HCT116 (cell line): ENCODE measurements around the gene NFE2L3. TPM values are rescaled to one million over a fixed set of nuclear protein-coding genes. Genes with fewer than 3 reads are reported as not detected.

Experiments
- ATAC-seq: fragments of 200-7000 bp; cut with Tn5 transposase; 2 replicates; pipeline ENCODE4 v1.9.1; 2020; ENCODE audit warnings: mild to moderate bottlenecking, moderate library complexity
- BruUV-seq: library from RNA; stranded (reverse); fragments of 400-500 nt; replicated peaks from 2 replicates; lab custom pipeline; 2021; lab: Mats Ljungman, UMichigan
- CTCF ChIA-PET: fragments of 300-600 bp; sonication (Branson Sonifier 250); formaldehyde crosslinking; loops from one replicate; lab custom pipeline; 2021; ENCODE audit warnings: antibody characterized with exemption; lab: Charles Lee
- POLR2A ChIA-PET: fragments of 300-600, 350-600 bp; sonication (Branson Sonifier 250); formaldehyde crosslinking; loops from one replicate; lab custom pipeline; 2021; ENCODE audit warnings: antibody characterized with exemption; lab: Charles Lee
- RAD21 ChIA-PET, 2 experiments: fragments of 300-600 bp; sonication (Branson Sonifier 250); formaldehyde crosslinking; loops; one replicate each; lab custom pipeline; 2023; ENCODE audit warnings: low total read pairs in 2 of 2; ENCODE audit not compliant: uncharacterized antibody in 2 of 2, unreplicated experiment in 2 of 2, low non-redundant PET in 1 of 2; lab: Charles Lee
- DNase-seq: peaks from one replicate; pipeline ENCODE4 v3.0.0-alpha.2; 2010; ENCODE audit warnings: low read depth, low spot score
- H2AFZ ChIP-seq: fragments of 200-600 bp; shearing (Covaris generic), sonication (generic); 2 replicates; pipeline ENCODE4 v1.6.1; 2017; ENCODE audit warnings: low read depth, mixed run types, mixed read lengths, antibody characterized with exemption, low read length; ENCODE audit not compliant: poor library complexity, severe bottlenecking
- H3K27ac ChIP-seq: 2 replicates; pipeline ENCODE4 v1.5.1; 2012; ENCODE audit warnings: low read depth, low read length
- H3K27me3 ChIP-seq: fragments of 200-600 bp; sonication (generic); 2 replicates; pipeline ENCODE4 v1.6.1; 2016; ENCODE audit warnings: mixed run types, low read length, mixed read lengths; ENCODE audit not compliant: insufficient read depth
- H3K36me3 ChIP-seq, 2 experiments: fragments of 200-500 bp in 1 of 2; fragments of 200-600 bp in 1 of 2; sonication (Bioruptor generic) in 1 of 2; sonication (generic) in 1 of 2; 2 replicates each; pipeline versions ENCODE4 v1.5.1 to v1.6.1; 2014 to 2016; ENCODE audit warnings: low read length in 2 of 2, inconsistent platforms in 1 of 2, mixed read lengths in 1 of 2, mixed run types in 1 of 2; ENCODE audit not compliant: insufficient read depth in 2 of 2, control insufficient read depth in 1 of 2
- H3K4me1 ChIP-seq, 2 experiments: fragments of 200-600 bp in 1 of 2; sonication (generic) in 1 of 2; 2 replicates each; pipeline versions ENCODE4 v1.5.1 to v1.6.1; 2012 to 2017; ENCODE audit warnings: low read length in 2 of 2, inconsistent platforms in 1 of 2, mild to moderate bottlenecking in 1 of 2, mixed read lengths in 1 of 2, mixed run types in 1 of 2, moderate library complexity in 1 of 2; ENCODE audit not compliant: insufficient read depth in 2 of 2, control insufficient read depth in 1 of 2
- H3K4me2 ChIP-seq: fragments of 200-600 bp; sonication (generic); 2 replicates; pipeline ENCODE4 v1.6.1; 2017; ENCODE audit warnings: mixed run types, low read length, mixed read lengths
- H3K4me3 ChIP-seq, 2 experiments: fragments of 200-600 bp in 1 of 2; sonication (generic) in 1 of 2; replicated peaks in 1 of 2; 2 replicates each; pipeline ENCODE4 v1.5.1; 2011 to 2016; ENCODE audit warnings: low read length in 2 of 2, control low read depth in 1 of 2, low read depth in 1 of 2, mild to moderate bottlenecking in 1 of 2, mixed read lengths in 1 of 2, mixed run types in 1 of 2
- H3K79me2 ChIP-seq: fragments of 200-600 bp; sonication (generic); 2 replicates; pipeline ENCODE4 v1.6.1; 2017; ENCODE audit warnings: mild to moderate bottlenecking, mixed run types, low read length, moderate library complexity, mixed read lengths; ENCODE audit not compliant: insufficient read depth
- H3K9ac ChIP-seq: fragments of 200-600 bp; sonication (generic); 2 replicates; pipeline ENCODE4 v1.6.1; 2016; ENCODE audit warnings: low read length, mixed read lengths
- H3K9me2 ChIP-seq: fragments of 200-600 bp; sonication (generic), shearing (Covaris generic); 2 replicates; pipeline ENCODE4 v1.6.1; 2017; ENCODE audit warnings: mixed run types, mild to moderate bottlenecking, moderate library complexity; ENCODE audit not compliant: insufficient read depth
- H3K9me3 ChIP-seq, 2 experiments: fragments of 200-500 bp in 1 of 2; fragments of 200-600 bp in 1 of 2; sonication (Bioruptor generic) in 1 of 2; sonication (generic) in 1 of 2; 2 replicates each; pipeline ENCODE4 v1.6.1; 2014 to 2017; ENCODE audit warnings: low read length in 2 of 2, mixed read lengths in 2 of 2, inconsistent platforms in 1 of 2, low read depth in 1 of 2, mild to moderate bottlenecking in 1 of 2, mixed run types in 1 of 2, moderate library complexity in 1 of 2; ENCODE audit not compliant: control insufficient read depth in 1 of 2, insufficient read depth in 1 of 2
- H4K20me1 ChIP-seq: fragments of 200-600 bp; sonication (generic), shearing (Covaris generic); 2 replicates; pipeline ENCODE4 v1.6.1; 2017; ENCODE audit warnings: mixed run types, mild to moderate bottlenecking, moderate library complexity; ENCODE audit not compliant: insufficient read depth
- ATF3 ChIP-seq: IDR thresholded peaks from 2 replicates; pipeline ENCODE4 v1.6.1; 2012
- CBX3 ChIP-seq: IDR thresholded peaks from 2 replicates; pipeline ENCODE4 v1.6.1; 2012; ENCODE audit warnings: low read depth
- CEBPB ChIP-seq: IDR thresholded peaks from 2 replicates; pipeline ENCODE4 v1.6.1; 2012; ENCODE audit warnings: low read depth
- CTCF ChIP-seq, 3 experiments: fragments of 200-600 bp in 1 of 3; sonication (generic) in 1 of 3; IDR thresholded peaks in 2 of 3; conservative IDR thresholded peaks in 1 of 3; 2 replicates each; pipeline ENCODE4 v1.5.1; 2012 to 2017; ENCODE audit warnings: low read depth in 2 of 3, low read length in 2 of 3, antibody characterized with exemption in 1 of 3, borderline replicate concordance in 1 of 3, control low read depth in 1 of 3, mild to moderate bottlenecking in 1 of 3, mixed read lengths in 1 of 3, mixed run types in 1 of 3, moderate library complexity in 1 of 3; ENCODE audit not compliant: insufficient read depth in 1 of 3
- ELF1 ChIP-seq: IDR thresholded peaks from 2 replicates; pipeline ENCODE4 v1.6.1; 2012; ENCODE audit warnings: low read depth, borderline replicate concordance
- EZH2 ChIP-seq: fragments of 200-600 bp; sonication (generic); IDR thresholded peaks from 2 replicates; pipeline ENCODE4 v1.6.1; 2017; ENCODE audit warnings: antibody characterized with exemption, mixed run types
- FOSL1 ChIP-seq: IDR thresholded peaks from 2 replicates; pipeline ENCODE4 v1.6.1; 2012; ENCODE audit warnings: low read depth
- JUND ChIP-seq: IDR thresholded peaks from 2 replicates; pipeline ENCODE4 v1.6.1; 2012
- POLR2A ChIP-seq: IDR thresholded peaks from 2 replicates; pipeline ENCODE4 v1.7.0; 2011; ENCODE audit warnings: borderline replicate concordance; ENCODE audit not compliant: insufficient read depth, insufficient read length; ENCODE audit errors: extremely low read depth
- POLR2AphosphoS5 ChIP-seq: IDR thresholded peaks from 2 replicates; pipeline ENCODE4 v1.6.1; 2011; ENCODE audit warnings: mild to moderate bottlenecking, low read depth, low read length, moderate library complexity
- SIN3A ChIP-seq: IDR thresholded peaks from 2 replicates; pipeline ENCODE4 v1.6.1; 2012; ENCODE audit warnings: low read depth
- SP1 ChIP-seq: IDR thresholded peaks from 2 replicates; pipeline ENCODE4 v1.6.1; 2012; ENCODE audit warnings: low read depth
- SRF ChIP-seq: IDR thresholded peaks from 2 replicates; pipeline ENCODE4 v1.6.1; 2012; ENCODE audit warnings: low read depth
- TCF7L2 ChIP-seq: IDR thresholded peaks from 2 replicates; pipeline ENCODE4 v1.7.0; 2011; ENCODE audit warnings: borderline replicate concordance, inconsistent platforms; ENCODE audit not compliant: insufficient read depth, insufficient read length; ENCODE audit errors: extremely low read depth
- ZNF274 ChIP-seq: fragments of 200-500 bp; sonication (Bioruptor generic); IDR thresholded peaks from 2 replicates; pipeline ENCODE4 v1.6.1; 2014; ENCODE audit warnings: mild to moderate bottlenecking, low read depth, low read length, inconsistent platforms
- intact Hi-C: fragments of 100-400 bp; cut with micrococcal nuclease; formaldehyde crosslinking; loops from 2 replicates; pipeline ENCODE4 v1.10.0; 2022
- total RNA-seq: library from RNA; stranded (reverse); gene quantifications from one replicate; pipeline ENCODE4 v1.2.1, GENCODE V29; 2021; ENCODE audit not compliant: unreplicated experiment
- TF ChIP-seq, protein P1 (sequence below): IDR thresholded peaks from 2 replicates; pipeline ENCODE4 v1.6.1; 2012; ENCODE audit warnings: low read depth

Gene NFE2L3
- total RNA-seq, 1 experiment from 2014 or later = 27.0 TPM

DNA sequence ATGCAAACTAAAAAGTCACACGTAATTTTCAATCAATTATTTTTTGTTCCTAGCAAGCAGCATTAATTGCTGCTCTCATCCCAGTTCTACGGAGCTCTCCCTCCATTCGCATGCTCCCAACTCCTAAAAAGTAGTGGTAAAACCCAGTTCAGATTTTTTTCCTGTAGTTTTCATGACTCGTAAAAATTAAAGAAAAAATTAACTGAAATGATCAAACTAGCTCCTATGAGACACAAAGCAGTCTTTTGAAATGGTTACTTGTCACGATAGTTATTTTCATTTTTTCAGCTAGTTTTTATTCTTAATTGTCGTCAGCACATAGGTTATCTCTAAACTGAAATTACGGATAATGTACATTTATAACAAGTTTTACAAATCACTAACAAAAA, 46.8 kb downstream of the NFE2L3 start:
- Histone ChIP-seq H3K27me3 (no peaks in the 10 kb centered on the region), H3K4me3 (peak overlapping the region; percentile 68 to 93), H3K79me2 (peaks cover 90% of the 10 kb centered on the region), H3K9me2 (no peaks in the 10 kb centered on the region), H3K9me3 (no peaks in the 10 kb centered on the region), H3K4me1 (peaks cover 10 to 32% of the 10 kb centered on the region in 2 experiments), H4K20me1 (peaks cover 62% of the 10 kb centered on the region), H3K27ac (peak overlapping the region; percentile 97; the same call in 1 of the 2 replicates), H3K36me3 (peaks cover 53 to 63% of the 10 kb centered on the region in 2 experiments), H2AFZ (no peak overlapping the region), H3K9ac (peak overlapping the region; percentile 84), H3K4me2 (peak overlapping the region; percentile 71)
- DNase-seq (no peak), ATAC-seq (no peak)
- ChIA-PET RAD21 (no interaction called here), CTCF (interaction anchor here (0.8 to 2.5 kb wide), 3 partner anchors 108 to 306 kb away, joined by 5 to 13 read pairs (median 6); no protein-coding TSS in a partner anchor), POLR2A (interaction anchor here (0.8 to 1.8 kb wide), 9 partner anchors 11 to 306 kb away, joined by 3 to 5 read pairs (median 4); partner anchors contain the start of gene NFE2L3)
- intact Hi-C loops = loop anchor here (1.0 to 2.0 kb wide), 2 partner anchors 167 to 306 kb away; no protein-coding TSS in a partner anchor
- no peak for TF ChIP-seq CTCF (IDR thresholded peaks at IDR 0.05 in 2 of 3, conservative IDR thresholded peaks at IDR 0.05 in 1 of 3; ENCODE audit: borderline replicate concordance in 1 of 3, insufficient read depth in 1 of 3, low read depth in 2 of 3, low read length in 2 of 3)
- no peak for TF ChIP-seq POLR2AphosphoS5
- no peak for TF ChIP-seq ZNF274
- TF ChIP-seq CBX3 = no peak
- TF ChIP-seq, protein P1, sequence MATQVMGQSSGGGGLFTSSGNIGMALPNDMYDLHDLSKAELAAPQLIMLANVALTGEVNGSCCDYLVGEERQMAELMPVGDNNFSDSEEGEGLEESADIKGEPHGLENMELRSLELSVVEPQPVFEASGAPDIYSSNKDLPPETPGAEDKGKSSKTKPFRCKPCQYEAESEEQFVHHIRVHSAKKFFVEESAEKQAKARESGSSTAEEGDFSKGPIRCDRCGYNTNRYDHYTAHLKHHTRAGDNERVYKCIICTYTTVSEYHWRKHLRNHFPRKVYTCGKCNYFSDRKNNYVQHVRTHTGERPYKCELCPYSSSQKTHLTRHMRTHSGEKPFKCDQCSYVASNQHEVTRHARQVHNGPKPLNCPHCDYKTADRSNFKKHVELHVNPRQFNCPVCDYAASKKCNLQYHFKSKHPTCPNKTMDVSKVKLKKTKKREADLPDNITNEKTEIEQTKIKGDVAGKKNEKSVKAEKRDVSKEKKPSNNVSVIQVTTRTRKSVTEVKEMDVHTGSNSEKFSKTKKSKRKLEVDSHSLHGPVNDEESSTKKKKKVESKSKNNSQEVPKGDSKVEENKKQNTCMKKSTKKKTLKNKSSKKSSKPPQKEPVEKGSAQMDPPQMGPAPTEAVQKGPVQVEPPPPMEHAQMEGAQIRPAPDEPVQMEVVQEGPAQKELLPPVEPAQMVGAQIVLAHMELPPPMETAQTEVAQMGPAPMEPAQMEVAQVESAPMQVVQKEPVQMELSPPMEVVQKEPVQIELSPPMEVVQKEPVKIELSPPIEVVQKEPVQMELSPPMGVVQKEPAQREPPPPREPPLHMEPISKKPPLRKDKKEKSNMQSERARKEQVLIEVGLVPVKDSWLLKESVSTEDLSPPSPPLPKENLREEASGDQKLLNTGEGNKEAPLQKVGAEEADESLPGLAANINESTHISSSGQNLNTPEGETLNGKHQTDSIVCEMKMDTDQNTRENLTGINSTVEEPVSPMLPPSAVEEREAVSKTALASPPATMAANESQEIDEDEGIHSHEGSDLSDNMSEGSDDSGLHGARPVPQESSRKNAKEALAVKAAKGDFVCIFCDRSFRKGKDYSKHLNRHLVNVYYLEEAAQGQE = no peak
- TF ChIP-seq FOSL1 = no peak
- no peak for TF ChIP-seq SP1
- no peak for TF ChIP-seq SRF
- no peak for TF ChIP-seq EZH2
- no peak for TF ChIP-seq POLR2A
- no peak for TF ChIP-seq JUND
- no peak for TF ChIP-seq CEBPB
- TF ChIP-seq ATF3 = no peak
- no peak for TF ChIP-seq TCF7L2
- no peak for TF ChIP-seq ELF1
- no peak for TF ChIP-seq SIN3A
- no TSS peak for BruUV-seq
